ENCODE measurements around the gene PARS2.

The PARS2 gene

DNA sequence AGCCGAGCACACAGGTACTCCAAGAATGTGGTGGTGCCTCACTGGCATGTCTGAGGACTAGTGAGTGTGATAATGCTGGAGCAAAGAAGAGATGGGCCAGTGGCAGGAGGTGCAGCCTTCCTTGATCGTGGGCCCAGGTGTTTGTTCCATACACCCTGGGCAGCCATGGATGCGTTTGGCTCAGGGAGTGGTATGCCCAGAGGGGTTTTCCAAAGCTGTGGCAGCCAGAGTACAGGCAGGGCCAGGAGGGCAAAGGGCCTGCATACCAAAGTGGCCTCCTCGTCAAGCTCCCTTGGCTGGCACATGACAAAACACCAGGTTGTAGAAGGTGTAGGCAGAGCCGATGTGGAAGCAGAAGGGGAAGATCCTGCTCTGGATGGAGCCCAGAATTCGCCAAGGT, 19.0 kb downstream of the PARS2 start:
- TF ChIP-seq, protein P1, sequence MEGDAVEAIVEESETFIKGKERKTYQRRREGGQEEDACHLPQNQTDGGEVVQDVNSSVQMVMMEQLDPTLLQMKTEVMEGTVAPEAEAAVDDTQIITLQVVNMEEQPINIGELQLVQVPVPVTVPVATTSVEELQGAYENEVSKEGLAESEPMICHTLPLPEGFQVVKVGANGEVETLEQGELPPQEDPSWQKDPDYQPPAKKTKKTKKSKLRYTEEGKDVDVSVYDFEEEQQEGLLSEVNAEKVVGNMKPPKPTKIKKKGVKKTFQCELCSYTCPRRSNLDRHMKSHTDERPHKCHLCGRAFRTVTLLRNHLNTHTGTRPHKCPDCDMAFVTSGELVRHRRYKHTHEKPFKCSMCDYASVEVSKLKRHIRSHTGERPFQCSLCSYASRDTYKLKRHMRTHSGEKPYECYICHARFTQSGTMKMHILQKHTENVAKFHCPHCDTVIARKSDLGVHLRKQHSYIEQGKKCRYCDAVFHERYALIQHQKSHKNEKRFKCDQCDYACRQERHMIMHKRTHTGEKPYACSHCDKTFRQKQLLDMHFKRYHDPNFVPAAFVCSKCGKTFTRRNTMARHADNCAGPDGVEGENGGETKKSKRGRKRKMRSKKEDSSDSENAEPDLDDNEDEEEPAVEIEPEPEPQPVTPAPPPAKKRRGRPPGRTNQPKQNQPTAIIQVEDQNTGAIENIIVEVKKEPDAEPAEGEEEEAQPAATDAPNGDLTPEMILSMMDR (IDR thresholded peaks at IDR 0.05; ENCODE audit: insufficient read depth, missing control alignments), result no peak
- FAIRE-seq (no peak), DNase-seq (ENCODE audit: insufficient read length, low spot score) (no peak)

GRCh38 chr1:54744696-54745095, 19.6 kb downstream of the PARS2 start:
- DNase-seq (ENCODE audit: insufficient read length, low spot score) (no peak), FAIRE-seq (no peak)
- TF ChIP-seq, protein P1 (IDR thresholded peaks at IDR 0.05; ENCODE audit: insufficient read depth, missing control alignments), result no peak

GRCh38 chr1:54743416-54744226, 20.7 kb downstream of the PARS2 start:
- FAIRE-seq, result no peak
- TF ChIP-seq, protein P1 (IDR thresholded peaks at IDR 0.05; ENCODE audit: insufficient read depth, missing control alignments), result no peak
- no peak for DNase-seq (ENCODE audit: insufficient read length, low spot score)

DNA sequence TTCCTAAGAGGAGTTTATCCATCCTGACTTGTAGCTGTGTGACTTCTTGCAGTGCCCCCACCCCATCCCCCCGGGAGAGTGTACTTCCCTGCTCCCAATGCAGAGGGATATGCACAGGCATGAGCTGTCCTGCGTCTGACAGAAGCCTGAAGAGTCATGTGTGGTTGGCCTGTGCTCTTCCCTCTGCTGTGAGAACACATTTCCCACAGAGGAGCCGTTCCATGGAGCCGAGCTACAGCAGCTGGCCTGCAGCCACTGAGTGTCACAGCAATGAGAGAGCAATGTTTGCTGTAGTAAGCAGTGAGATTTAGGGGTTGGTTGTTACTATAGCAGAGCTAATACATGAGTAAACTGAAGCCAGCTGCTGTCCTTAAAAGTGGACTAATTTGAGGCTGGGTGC, 22.0 kb downstream of the PARS2 start:
- TF ChIP-seq, protein P1 (IDR thresholded peaks at IDR 0.05; ENCODE audit: insufficient read depth, missing control alignments), result no peak
- FAIRE-seq (no peak), DNase-seq (ENCODE audit: insufficient read length, low spot score) (no peak)

- DNase-seq (ENCODE audit: insufficient read length, low spot score), result no peak
- TF ChIP-seq, protein P1 (IDR thresholded peaks at IDR 0.05; ENCODE audit: insufficient read depth, missing control alignments), result no peak
- no peak for FAIRE-seq
These were observed 22.8 kb downstream of the PARS2 start for GRCh38 chr1:54741531-54741930.

DNA sequence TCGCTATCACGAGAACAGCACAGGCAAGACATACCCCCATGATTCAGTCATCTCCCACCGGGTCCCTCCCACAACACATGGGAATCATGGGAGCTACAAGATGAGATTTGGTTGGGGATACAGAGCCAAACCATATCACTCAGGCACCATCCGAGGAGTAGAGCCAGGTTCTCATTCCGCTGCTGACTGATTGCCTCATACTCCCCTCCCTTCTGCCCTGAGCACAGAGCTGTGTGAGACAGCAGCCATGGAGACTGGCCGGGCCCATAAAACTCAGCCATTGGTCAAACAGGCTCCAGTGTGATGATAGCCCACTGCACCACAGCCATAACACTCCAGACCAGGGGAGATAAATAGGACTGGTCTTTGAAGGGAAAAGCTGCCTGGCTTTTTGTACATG, 26.1 kb downstream of the PARS2 start:
- DNase-seq (ENCODE audit: insufficient read length, low spot score) (no peak), FAIRE-seq (no peak)
- TF ChIP-seq, protein P1 (IDR thresholded peaks at IDR 0.05; ENCODE audit: insufficient read depth, missing control alignments), result no peak

DNA sequence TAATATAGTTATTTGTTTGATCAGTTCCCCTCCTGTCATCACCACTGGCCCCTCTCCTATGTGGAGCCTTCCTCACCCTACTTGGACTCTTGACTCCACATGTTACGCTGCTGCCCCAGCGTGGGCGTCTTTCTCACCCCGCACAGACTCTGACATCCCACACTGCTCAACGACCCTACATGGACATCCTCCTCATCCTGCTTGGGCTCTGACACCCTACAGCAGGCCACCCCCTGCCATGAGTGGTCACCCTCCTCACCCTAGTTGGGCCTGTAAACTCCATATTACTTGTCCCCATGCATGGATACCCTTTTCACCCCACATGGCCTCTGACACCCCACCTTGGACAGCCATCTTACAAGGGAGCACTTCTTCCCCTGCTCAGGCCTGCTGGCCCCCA, 27.6 kb downstream of the PARS2 start:
- DNase-seq (ENCODE audit: insufficient read length, low spot score) (no peak), FAIRE-seq (no peak)
- TF ChIP-seq, protein P1 (IDR thresholded peaks at IDR 0.05; ENCODE audit: insufficient read depth, missing control alignments), result no peak
